HepG2 (cell line): ENCODE data around the gene XRN1. TPM values are rescaled to one million over a fixed set of nuclear protein-coding genes. Genes with fewer than 3 reads are reported as not detected.

Experiments used
- GLMP ChIP-seq: sonication (generic); formaldehyde crosslinking; IDR thresholded peaks from 2 replicates; pipeline ENCODE4 v1.9.0; 2021; ENCODE audit warnings: missing genetic modification reagents, mild to moderate bottlenecking, borderline replicate concordance
- MAF1 ChIP-seq: sonication (generic); formaldehyde crosslinking; IDR thresholded peaks from 2 replicates; pipeline ENCODE4 v1.5.0; 2020; ENCODE audit warnings: missing genetic modification reagents, borderline replicate concordance
- MLLT10 ChIP-seq: sonication (generic); formaldehyde crosslinking; IDR thresholded peaks from 2 replicates; pipeline ENCODE4 v1.4.0; 2020; ENCODE audit warnings: missing genetic modification reagents
- NFIB ChIP-seq: sonication (generic); formaldehyde crosslinking; IDR thresholded peaks from 2 replicates; pipeline ENCODE4 v1.9.0; 2021; ENCODE audit warnings: missing genetic modification reagents, mild to moderate bottlenecking, borderline replicate concordance
- NKX3-1 ChIP-seq: sonication (generic); formaldehyde crosslinking; IDR thresholded peaks from 2 replicates; pipeline ENCODE4 v1.5.0; 2020; ENCODE audit warnings: missing genetic modification reagents
- ZIK1 ChIP-seq: sonication (generic); formaldehyde crosslinking; IDR thresholded peaks from 2 replicates; pipeline ENCODE4 v1.5.0; 2020; ENCODE audit warnings: mild to moderate bottlenecking, low read depth, missing genetic modification reagents, borderline replicate concordance
- ZNF333 ChIP-seq: sonication (generic); formaldehyde crosslinking; IDR thresholded peaks from 2 replicates; pipeline ENCODE4 v1.4.0; 2020; ENCODE audit warnings: mild to moderate bottlenecking, missing genetic modification reagents, borderline replicate concordance
- ZNF614 ChIP-seq: IDR thresholded peaks from 2 replicates; pipeline ENCODE4 v1.6.1; 2018; ENCODE audit warnings: missing biosample characterization, missing genetic modification reagents, inconsistent platforms, borderline replicate concordance
- ZNF644 ChIP-seq: IDR thresholded peaks from 2 replicates; pipeline ENCODE4 v1.6.1; 2016; ENCODE audit warnings: low read depth
- ZNF839 ChIP-seq: sonication (generic); formaldehyde crosslinking; IDR thresholded peaks from 2 replicates; pipeline ENCODE4 v1.4.0; 2020; ENCODE audit warnings: missing genetic modification reagents, mild to moderate bottlenecking, borderline replicate concordance
- polyA plus RNA-seq, 8 experiments: library from polyadenylated mRNA; depleted of rRNA in 3 of 8; stranded (reverse) in 7 of 8; unstranded in 1 of 8; fragments of >200 nt; fragmentation: Illumina TruSeq in 4 of 8; extraction: Trizol in 4 of 8; gene quantifications; 2 replicates each; pipeline versions ENCODE4 v1.2.1 to v1.2.3, GENCODE V29; 2011 to 2016; ENCODE audit warnings: low read depth in 4 of 8, missing spikeins in 1 of 8, mixed read lengths in 1 of 8; ENCODE audit not compliant: insufficient read depth in 1 of 8
- total RNA-seq, 5 experiments: library from RNA; depleted of rRNA; stranded (reverse); fragments of >200 nt; fragmentation: Illumina TruSeq; extraction: Trizol; gene quantifications; 2 replicates each; pipeline ENCODE4 v1.2.3, GENCODE V29; 2016; ENCODE audit warnings: low read depth in 1 of 5
- TF ChIP-seq, protein P1 (sequence below): sonication (generic); formaldehyde crosslinking; conservative IDR thresholded peaks from 2 replicates; pipeline ENCODE4 v1.8.1; 2023; ENCODE audit warnings: missing genetic modification reagents
- TF ChIP-seq, protein P2 (sequence below): sonication (generic); formaldehyde crosslinking; conservative IDR thresholded peaks from 2 replicates; pipeline ENCODE4 v1.4.0; 2020; ENCODE audit warnings: mild to moderate bottlenecking, missing genetic modification reagents, moderate library complexity
- TF ChIP-seq, protein P3 (sequence below), 2 experiments: sonication (generic) in 1 of 2; formaldehyde crosslinking in 1 of 2; IDR thresholded peaks; 2 replicates each; pipeline versions ENCODE4 v1.5.1 to v1.6.1; 2011 to 2020; ENCODE audit warnings: borderline replicate concordance in 1 of 2, low read depth in 1 of 2, low read length in 1 of 2, mild to moderate bottlenecking in 1 of 2, missing genetic modification reagents in 1 of 2, moderate library complexity in 1 of 2
- TF ChIP-seq, protein P4 (sequence below): sonication (generic); formaldehyde crosslinking; IDR thresholded peaks from 2 replicates; pipeline ENCODE4 v1.4.0; 2020; ENCODE audit warnings: mild to moderate bottlenecking, missing genetic modification reagents

The XRN1 gene
- total and polyA plus RNA-seq, 2 of the 13 experiments (the other 11 are each of a cell fraction or from before 2014, with no cell fraction given), result 13.2 to 13.3 TPM

- TF ChIP-seq GLMP (no peak), ZNF614 (CRISPR knock-in tag) (peak; percentile 46; the same call in 1 of the 2 replicates), MAF1 (CRISPR knock-in tag) (no peak), ZIK1 (CRISPR knock-in tag) (no peak), ZNF644 (CRISPR knock-in tag) (peak; percentile 32; the same call in 1 of the 2 replicates), ZNF839 (no peak), NKX3-1 (CRISPR knock-in tag) (no peak), ZNF333 (no peak), NFIB (CRISPR knock-in tag) (no peak), MLLT10 (no peak)
- TF ChIP-seq, protein P1, sequence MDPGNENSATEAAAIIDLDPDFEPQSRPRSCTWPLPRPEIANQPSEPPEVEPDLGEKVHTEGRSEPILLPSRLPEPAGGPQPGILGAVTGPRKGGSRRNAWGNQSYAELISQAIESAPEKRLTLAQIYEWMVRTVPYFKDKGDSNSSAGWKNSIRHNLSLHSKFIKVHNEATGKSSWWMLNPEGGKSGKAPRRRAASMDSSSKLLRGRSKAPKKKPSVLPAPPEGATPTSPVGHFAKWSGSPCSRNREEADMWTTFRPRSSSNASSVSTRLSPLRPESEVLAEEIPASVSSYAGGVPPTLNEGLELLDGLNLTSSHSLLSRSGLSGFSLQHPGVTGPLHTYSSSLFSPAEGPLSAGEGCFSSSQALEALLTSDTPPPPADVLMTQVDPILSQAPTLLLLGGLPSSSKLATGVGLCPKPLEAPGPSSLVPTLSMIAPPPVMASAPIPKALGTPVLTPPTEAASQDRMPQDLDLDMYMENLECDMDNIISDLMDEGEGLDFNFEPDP (CRISPR knock-in tag), result no peak
- TF ChIP-seq, protein P2, sequence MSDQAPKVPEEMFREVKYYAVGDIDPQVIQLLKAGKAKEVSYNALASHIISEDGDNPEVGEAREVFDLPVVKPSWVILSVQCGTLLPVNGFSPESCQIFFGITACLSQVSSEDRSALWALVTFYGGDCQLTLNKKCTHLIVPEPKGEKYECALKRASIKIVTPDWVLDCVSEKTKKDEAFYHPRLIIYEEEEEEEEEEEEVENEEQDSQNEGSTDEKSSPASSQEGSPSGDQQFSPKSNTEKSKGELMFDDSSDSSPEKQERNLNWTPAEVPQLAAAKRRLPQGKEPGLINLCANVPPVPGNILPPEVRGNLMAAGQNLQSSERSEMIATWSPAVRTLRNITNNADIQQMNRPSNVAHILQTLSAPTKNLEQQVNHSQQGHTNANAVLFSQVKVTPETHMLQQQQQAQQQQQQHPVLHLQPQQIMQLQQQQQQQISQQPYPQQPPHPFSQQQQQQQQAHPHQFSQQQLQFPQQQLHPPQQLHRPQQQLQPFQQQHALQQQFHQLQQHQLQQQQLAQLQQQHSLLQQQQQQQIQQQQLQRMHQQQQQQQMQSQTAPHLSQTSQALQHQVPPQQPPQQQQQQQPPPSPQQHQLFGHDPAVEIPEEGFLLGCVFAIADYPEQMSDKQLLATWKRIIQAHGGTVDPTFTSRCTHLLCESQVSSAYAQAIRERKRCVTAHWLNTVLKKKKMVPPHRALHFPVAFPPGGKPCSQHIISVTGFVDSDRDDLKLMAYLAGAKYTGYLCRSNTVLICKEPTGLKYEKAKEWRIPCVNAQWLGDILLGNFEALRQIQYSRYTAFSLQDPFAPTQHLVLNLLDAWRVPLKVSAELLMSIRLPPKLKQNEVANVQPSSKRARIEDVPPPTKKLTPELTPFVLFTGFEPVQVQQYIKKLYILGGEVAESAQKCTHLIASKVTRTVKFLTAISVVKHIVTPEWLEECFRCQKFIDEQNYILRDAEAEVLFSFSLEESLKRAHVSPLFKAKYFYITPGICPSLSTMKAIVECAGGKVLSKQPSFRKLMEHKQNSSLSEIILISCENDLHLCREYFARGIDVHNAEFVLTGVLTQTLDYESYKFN, result no peak
- TF ChIP-seq, protein P3, sequence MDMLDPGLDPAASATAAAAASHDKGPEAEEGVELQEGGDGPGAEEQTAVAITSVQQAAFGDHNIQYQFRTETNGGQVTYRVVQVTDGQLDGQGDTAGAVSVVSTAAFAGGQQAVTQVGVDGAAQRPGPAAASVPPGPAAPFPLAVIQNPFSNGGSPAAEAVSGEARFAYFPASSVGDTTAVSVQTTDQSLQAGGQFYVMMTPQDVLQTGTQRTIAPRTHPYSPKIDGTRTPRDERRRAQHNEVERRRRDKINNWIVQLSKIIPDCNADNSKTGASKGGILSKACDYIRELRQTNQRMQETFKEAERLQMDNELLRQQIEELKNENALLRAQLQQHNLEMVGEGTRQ (IDR thresholded peaks at IDR 0.05; ENCODE audit: low read depth, low read length), result 0 out of 2 replicates have a peak, but pooled peaks have one; percentile 37
- TF ChIP-seq, protein P3 (CRISPR knock-in tag; IDR thresholded peaks at IDR 0.05; ENCODE audit: borderline replicate concordance), result no peak
- TF ChIP-seq, protein P4, sequence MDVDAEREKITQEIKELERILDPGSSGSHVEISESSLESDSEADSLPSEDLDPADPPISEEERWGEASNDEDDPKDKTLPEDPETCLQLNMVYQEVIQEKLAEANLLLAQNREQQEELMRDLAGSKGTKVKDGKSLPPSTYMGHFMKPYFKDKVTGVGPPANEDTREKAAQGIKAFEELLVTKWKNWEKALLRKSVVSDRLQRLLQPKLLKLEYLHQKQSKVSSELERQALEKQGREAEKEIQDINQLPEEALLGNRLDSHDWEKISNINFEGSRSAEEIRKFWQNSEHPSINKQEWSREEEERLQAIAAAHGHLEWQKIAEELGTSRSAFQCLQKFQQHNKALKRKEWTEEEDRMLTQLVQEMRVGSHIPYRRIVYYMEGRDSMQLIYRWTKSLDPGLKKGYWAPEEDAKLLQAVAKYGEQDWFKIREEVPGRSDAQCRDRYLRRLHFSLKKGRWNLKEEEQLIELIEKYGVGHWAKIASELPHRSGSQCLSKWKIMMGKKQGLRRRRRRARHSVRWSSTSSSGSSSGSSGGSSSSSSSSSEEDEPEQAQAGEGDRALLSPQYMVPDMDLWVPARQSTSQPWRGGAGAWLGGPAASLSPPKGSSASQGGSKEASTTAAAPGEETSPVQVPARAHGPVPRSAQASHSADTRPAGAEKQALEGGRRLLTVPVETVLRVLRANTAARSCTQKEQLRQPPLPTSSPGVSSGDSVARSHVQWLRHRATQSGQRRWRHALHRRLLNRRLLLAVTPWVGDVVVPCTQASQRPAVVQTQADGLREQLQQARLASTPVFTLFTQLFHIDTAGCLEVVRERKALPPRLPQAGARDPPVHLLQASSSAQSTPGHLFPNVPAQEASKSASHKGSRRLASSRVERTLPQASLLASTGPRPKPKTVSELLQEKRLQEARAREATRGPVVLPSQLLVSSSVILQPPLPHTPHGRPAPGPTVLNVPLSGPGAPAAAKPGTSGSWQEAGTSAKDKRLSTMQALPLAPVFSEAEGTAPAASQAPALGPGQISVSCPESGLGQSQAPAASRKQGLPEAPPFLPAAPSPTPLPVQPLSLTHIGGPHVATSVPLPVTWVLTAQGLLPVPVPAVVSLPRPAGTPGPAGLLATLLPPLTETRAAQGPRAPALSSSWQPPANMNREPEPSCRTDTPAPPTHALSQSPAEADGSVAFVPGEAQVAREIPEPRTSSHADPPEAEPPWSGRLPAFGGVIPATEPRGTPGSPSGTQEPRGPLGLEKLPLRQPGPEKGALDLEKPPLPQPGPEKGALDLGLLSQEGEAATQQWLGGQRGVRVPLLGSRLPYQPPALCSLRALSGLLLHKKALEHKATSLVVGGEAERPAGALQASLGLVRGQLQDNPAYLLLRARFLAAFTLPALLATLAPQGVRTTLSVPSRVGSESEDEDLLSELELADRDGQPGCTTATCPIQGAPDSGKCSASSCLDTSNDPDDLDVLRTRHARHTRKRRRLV, result no peak
These were observed 167.8 kb downstream of the XRN1 start (continued) for GRCh38 chr3:142279965-142280590.
